Daoy (cell line): ENCODE measurements around the gene FHIT. TPM values are rescaled to one million over a fixed set of nuclear protein-coding genes. Genes with fewer than 3 reads are reported as not detected.

Experiments
- DNase-seq: peaks from one replicate; pipeline ENCODE4 v3.0.0-alpha.2; 2015; ENCODE audit warnings: low read depth
- total RNA-seq: library from RNA; depleted of rRNA; stranded (reverse); fragments of >200 nt; shearing (Covaris generic); gene quantifications from 2 replicates; pipeline ENCODE4 v1.2.3, GENCODE V29; 2014

The FHIT gene
- total RNA-seq, 1 experiment from 2014 or later, result not detected

- no peak for DNase-seq
Measured at GRCh38 chr3:60490992-60491391, 760.3 kb downstream of the FHIT start.

GRCh38 chr3:60475096-60475495 lies 776.2 kb downstream of the FHIT start:
- DNase-seq, result no peak

- no peak for DNase-seq
Measured at GRCh38 chr3:60469481-60469880, 781.8 kb downstream of the FHIT start.

GRCh38 chr3:60463685-60464084 lies 787.6 kb downstream of the FHIT start:
- no peak for DNase-seq

- DNase-seq, result no peak
Measured at GRCh38 chr3:60461267-60461666, 790.0 kb downstream of the FHIT start.

- DNase-seq, result no peak
Measured at GRCh38 chr3:60456180-60456579, 795.1 kb downstream of the FHIT start.

GRCh38 chr3:60453326-60453725 lies 797.9 kb downstream of the FHIT start:
- no peak for DNase-seq

- no peak for DNase-seq
Measured at GRCh38 chr3:60448696-60449095, 802.6 kb downstream of the FHIT start.

GRCh38 chr3:60445446-60445845 lies 805.8 kb downstream of the FHIT start:
- DNase-seq, result no peak

- DNase-seq, result no peak
Measured at GRCh38 chr3:60444898-60445437, 806.3 kb downstream of the FHIT start.

- no peak for DNase-seq
Measured at GRCh38 chr3:60440869-60441268, 810.4 kb downstream of the FHIT start.

GRCh38 chr3:60435941-60436650 lies 815.2 kb downstream of the FHIT start:
- no peak for DNase-seq

GRCh38 chr3:60434950-60435349 lies 816.3 kb downstream of the FHIT start:
- no peak for DNase-seq

- DNase-seq, result no peak
Measured at GRCh38 chr3:60434323-60434722, 816.9 kb downstream of the FHIT start.

- DNase-seq, result no peak
Measured at GRCh38 chr3:60431599-60431958, 819.7 kb downstream of the FHIT start.

GRCh38 chr3:60430205-60430604 lies 821.0 kb downstream of the FHIT start:
- no peak for DNase-seq

- DNase-seq, result no peak
Measured at GRCh38 chr3:60427109-60427508, 824.1 kb downstream of the FHIT start.

- DNase-seq, result no peak
Measured at GRCh38 chr3:60424942-60425341, 826.3 kb downstream of the FHIT start.

- DNase-seq, result no peak
Measured at GRCh38 chr3:60424034-60424433, 827.2 kb downstream of the FHIT start.

GRCh38 chr3:60423556-60423955 lies 827.7 kb downstream of the FHIT start:
- DNase-seq, result no peak

GRCh38 chr3:60421749-60422446 lies 829.4 kb downstream of the FHIT start:
- no peak for DNase-seq

- no peak for DNase-seq
Measured at GRCh38 chr3:60417576-60417975, 833.7 kb downstream of the FHIT start.

- no peak for DNase-seq
Measured at GRCh38 chr3:60414011-60414410, 837.2 kb downstream of the FHIT start.
